ENCODE measurements around the gene SETD3.
A peak's percentile ranks its signal among the peaks of the same experiment; 100 is the strongest.

The SETD3 gene

GRCh38 chr14:99497341-99497740 is 16.7 kb upstream of the SETD3 start:
- no peak for DNase-seq (ENCODE audit: low read depth)

- DNase-seq (ENCODE audit: low read depth) = no peak
Observed at GRCh38 chr14:99484106-99484505, 3.4 kb upstream of the SETD3 start.

- no peak for DNase-seq (ENCODE audit: low read depth)
Observed at GRCh38 chr14:99481745-99482099, 1.1 kb upstream of the SETD3 start.

GRCh38 chr14:99480917-99481744 is 472 bp upstream of the SETD3 start, which contains the start of gene CCNK:
TSS of gene CCNK (plus strand) at chr14:99481409. CDS start at chr14:99492678, 11,269 bp downstream.
- peak; percentile 100 for DNase-seq (ENCODE audit: low read depth)

- no peak for DNase-seq (ENCODE audit: low read depth)
Observed at GRCh38 chr14:99479160-99479905, 1.3 kb downstream of the SETD3 start.

GRCh38 chr14:99478128-99478527 is 2.5 kb downstream of the SETD3 start:
- no peak for DNase-seq (ENCODE audit: low read depth)

- DNase-seq (ENCODE audit: low read depth) = no peak
Observed at GRCh38 chr14:99476864-99477263, 3.8 kb downstream of the SETD3 start.

- no peak for DNase-seq (ENCODE audit: low read depth)
Observed at GRCh38 chr14:99475660-99476059, 5.0 kb downstream of the SETD3 start.

GRCh38 chr14:99475179-99475578 is 5.5 kb downstream of the SETD3 start:
- DNase-seq (ENCODE audit: low read depth) = no peak

GRCh38 chr14:99473458-99473857 is 7.2 kb downstream of the SETD3 start:
- no peak for DNase-seq (ENCODE audit: low read depth)

- DNase-seq (ENCODE audit: low read depth) = no peak
Observed at GRCh38 chr14:99472937-99473336, 7.7 kb downstream of the SETD3 start.

- DNase-seq (ENCODE audit: low read depth) = no peak
Observed at GRCh38 chr14:99471731-99472130, 8.9 kb downstream of the SETD3 start.

- DNase-seq (ENCODE audit: low read depth) = no peak
Observed at GRCh38 chr14:99468836-99469592, 11.6 kb downstream of the SETD3 start.

GRCh38 chr14:99468081-99468480 is 12.6 kb downstream of the SETD3 start:
- DNase-seq (ENCODE audit: low read depth) = no peak

- no peak for DNase-seq (ENCODE audit: low read depth)
Observed at GRCh38 chr14:99467336-99468078, 13.2 kb downstream of the SETD3 start.

GRCh38 chr14:99466758-99467157 is 13.9 kb downstream of the SETD3 start:
- DNase-seq (ENCODE audit: low read depth) = no peak

- DNase-seq (ENCODE audit: low read depth) = no peak
Observed at GRCh38 chr14:99465288-99465687, 15.4 kb downstream of the SETD3 start.

GRCh38 chr14:99463974-99464373 is 16.7 kb downstream of the SETD3 start:
- DNase-seq (ENCODE audit: low read depth) = no peak

- no peak for DNase-seq (ENCODE audit: low read depth)
Observed at GRCh38 chr14:99462210-99462609, 18.4 kb downstream of the SETD3 start.

GRCh38 chr14:99461411-99462085 is 19.1 kb downstream of the SETD3 start:
- DNase-seq (ENCODE audit: low read depth) = no peak

GRCh38 chr14:99460793-99461192 is 19.9 kb downstream of the SETD3 start:
- DNase-seq (ENCODE audit: low read depth) = no peak

Measured in stimulated activated CD8-positive, alpha-beta memory T cell treated with anti-CD3 and anti-CD28 coated beads, Interleukin-12 subunit alpha, Interleukin-12 subunit beta, amount 100 ng/mL, for 4 hours (primary cell).